ENCODE data around the gene PICALM. TPM values are rescaled to one million over a fixed set of nuclear protein-coding genes. Genes with fewer than 3 reads are reported as not detected.

The PICALM gene
- total RNA-seq, 2 donors from 2014 or later = 130 to 149 TPM

- intact Hi-C loops (cut with DNase I, micrococcal nuclease) = no loop called here
- no peak for DNase-seq
- no peak for ATAC-seq
These were observed 10.5 kb downstream of the PICALM start for GRCh38 chr11:86058360-86058759.

- intact Hi-C loops (cut with DNase I, micrococcal nuclease) = no loop called here
- no peak for DNase-seq
- ATAC-seq = no peak
These were observed 12.5 kb downstream of the PICALM start for GRCh38 chr11:86056351-86056854.

- intact Hi-C loops (cut with DNase I, micrococcal nuclease) = no loop called here
- DNase-seq = no peak
- peak; percentile 46 for ATAC-seq
These were observed 15.9 kb downstream of the PICALM start for GRCh38 chr11:86052693-86053641.

- intact Hi-C loops (cut with DNase I, micrococcal nuclease) = no loop called here
- ATAC-seq = no peak
- no peak for DNase-seq
These were observed 18.6 kb downstream of the PICALM start for GRCh38 chr11:86050196-86050709.

GRCh38 chr11:86047275-86047991, 21.5 kb downstream of the PICALM start:
- intact Hi-C loops (cut with DNase I, micrococcal nuclease) = no loop called here
- DNase-seq (no peak), ATAC-seq (no peak)

GRCh38 chr11:86046116-86046515, 22.8 kb downstream of the PICALM start:
- intact Hi-C loops (cut with DNase I, micrococcal nuclease) = no loop called here
- ATAC-seq = no peak
- DNase-seq = no peak

- intact Hi-C loops (cut with DNase I, micrococcal nuclease) = loop anchor here in 1 of 2 donors (5.0 kb wide), 1 partner anchor 148 kb away; no protein-coding TSS in a partner anchor
- no peak for DNase-seq
- ATAC-seq = no peak
These were observed 24.9 kb downstream of the PICALM start for GRCh38 chr11:86043765-86044503.

GRCh38 chr11:86041975-86042378, 26.9 kb downstream of the PICALM start:
- DNase-seq = peak; percentile 27 to 36
- intact Hi-C loops (cut with DNase I, micrococcal nuclease) = loop anchor here in 1 of 2 donors (5.0 kb wide), 1 partner anchor 150 kb away; no protein-coding TSS in a partner anchor
- peak; percentile 89 for ATAC-seq

GRCh38 chr11:86040919-86041850, 27.7 kb downstream of the PICALM start:
- intact Hi-C loops (cut with DNase I, micrococcal nuclease) = loop anchor here in 1 of 2 donors (5.0 kb wide), 1 partner anchor 151 kb away; no protein-coding TSS in a partner anchor
- ATAC-seq (no peak), DNase-seq (no peak)

- no peak for ATAC-seq
- DNase-seq = no peak
- intact Hi-C loops (cut with DNase I, micrococcal nuclease) = no loop called here
These were observed 29.8 kb downstream of the PICALM start for GRCh38 chr11:86039094-86039493.

GRCh38 chr11:86037743-86038142, 31.1 kb downstream of the PICALM start:
- intact Hi-C loops (cut with DNase I, micrococcal nuclease) = no loop called here
- DNase-seq (no peak), ATAC-seq (no peak)

- intact Hi-C loops (cut with DNase I, micrococcal nuclease) = no loop called here
- DNase-seq (no peak), ATAC-seq (no peak)
These were observed 33.0 kb downstream of the PICALM start for GRCh38 chr11:86035920-86036319.

- intact Hi-C loops (cut with DNase I, micrococcal nuclease) = no loop called here
- ATAC-seq = no peak
- DNase-seq = no peak
These were observed 33.7 kb downstream of the PICALM start for GRCh38 chr11:86035164-86035563.

- ATAC-seq (peak; percentile 58), DNase-seq (no peak)
- intact Hi-C loops (cut with DNase I, micrococcal nuclease) = no loop called here
These were observed 34.2 kb downstream of the PICALM start for GRCh38 chr11:86034710-86035109.

GRCh38 chr11:86021377-86021776, 47.5 kb downstream of the PICALM start:
- DNase-seq = no peak
- no peak for ATAC-seq
- intact Hi-C loops (cut with DNase I, micrococcal nuclease) = no loop called here

GRCh38 chr11:86018249-86018648, 50.6 kb downstream of the PICALM start:
- intact Hi-C loops (cut with DNase I, micrococcal nuclease) = no loop called here
- DNase-seq (no peak), ATAC-seq (no peak)

GRCh38 chr11:86016451-86016850, 52.4 kb downstream of the PICALM start:
- DNase-seq = no peak
- ATAC-seq = no peak
- intact Hi-C loops (cut with DNase I, micrococcal nuclease) = no loop called here

GRCh38 chr11:86015699-86016098, 53.2 kb downstream of the PICALM start:
- intact Hi-C loops (cut with DNase I, micrococcal nuclease) = no loop called here
- ATAC-seq (no peak), DNase-seq (no peak)
